CD4-positive, alpha-beta T cell treated with Interleukin-12 subunit alpha and Interleukin-12 subunit beta, for 1 hour (primary cell): ENCODE results near the gene PCDHB11.
"Not testable (repeated sequence)": the region's sequence is repeated elsewhere in the genome, so short reads cannot be mapped to it uniquely, and the experiment has no call there.

Experiments used
- DNase-seq: peaks from one replicate; pipeline ENCODE4 v3.0.0-alpha.2; 2020

The PCDHB11 gene

GRCh38 chr5:141199359-141200235 is at the start of gene PCDHB11:
Gene PCDHB11, plus strand, starts transcription at chr5:141199627. Its CDS starts 148 bp downstream, at chr5:141199775.
- no peak for DNase-seq

DNA sequence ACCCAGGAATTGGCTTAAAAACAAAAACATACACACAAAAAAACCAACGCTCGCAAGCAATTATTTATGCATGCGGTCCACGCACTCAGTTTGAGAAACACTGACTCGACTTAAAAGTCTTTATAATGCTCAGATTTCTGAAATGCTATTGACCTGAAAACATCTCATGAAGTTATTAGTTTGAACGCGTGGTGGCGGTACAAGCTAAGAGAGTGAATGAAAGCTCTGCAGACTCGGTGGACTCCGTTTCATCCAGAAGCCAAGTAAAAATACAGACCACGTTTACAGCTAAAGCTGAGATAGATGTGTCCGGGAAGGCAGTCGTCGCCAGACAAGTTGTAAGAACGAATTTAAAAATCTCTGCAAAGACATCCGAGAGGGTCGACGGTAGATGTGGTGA is 49.6 kb upstream of the PCDHB11 start, which contains the start of gene PCDHB6:
PCDHB6 (plus strand) TSS at position 246 of the 400 bp plus-strand sequence. CDS start 201 bp downstream, outside the sequence.
- no peak for DNase-seq

DNA sequence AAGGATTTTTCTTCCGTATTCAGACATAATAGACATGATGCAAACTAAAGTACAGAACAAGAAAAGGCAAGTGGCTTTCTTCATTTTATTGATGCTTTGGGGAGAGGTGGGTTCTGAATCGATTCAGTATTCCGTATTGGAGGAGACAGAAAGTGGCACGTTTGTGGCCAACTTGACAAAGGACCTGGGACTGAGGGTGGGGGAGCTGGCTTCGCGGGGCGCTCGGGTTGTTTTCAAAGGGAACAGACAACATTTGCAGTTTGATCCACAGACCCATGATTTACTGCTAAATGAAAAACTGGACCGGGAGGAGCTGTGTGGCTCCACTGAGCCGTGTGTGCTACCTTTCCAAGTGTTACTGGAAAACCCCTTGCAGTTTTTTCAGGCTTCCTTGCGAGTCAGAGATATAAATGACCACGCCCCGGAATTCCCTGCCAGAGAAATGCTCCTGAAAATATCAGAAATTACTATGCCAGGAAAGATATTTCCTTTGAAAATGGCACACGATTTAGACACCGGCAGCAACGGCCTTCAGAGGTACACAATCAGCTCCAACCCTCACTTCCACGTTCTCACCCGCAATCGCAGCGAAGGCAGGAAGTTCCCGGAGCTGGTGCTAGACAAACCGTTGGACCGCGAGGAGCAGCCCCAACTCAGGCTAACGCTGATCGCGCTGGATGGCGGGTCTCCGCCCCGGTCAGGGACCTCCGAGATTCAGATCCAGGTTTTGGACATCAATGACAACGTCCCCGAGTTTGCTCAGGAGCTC is 49.0 kb upstream of the PCDHB11 start:
- DNase-seq, result no peak

DNA sequence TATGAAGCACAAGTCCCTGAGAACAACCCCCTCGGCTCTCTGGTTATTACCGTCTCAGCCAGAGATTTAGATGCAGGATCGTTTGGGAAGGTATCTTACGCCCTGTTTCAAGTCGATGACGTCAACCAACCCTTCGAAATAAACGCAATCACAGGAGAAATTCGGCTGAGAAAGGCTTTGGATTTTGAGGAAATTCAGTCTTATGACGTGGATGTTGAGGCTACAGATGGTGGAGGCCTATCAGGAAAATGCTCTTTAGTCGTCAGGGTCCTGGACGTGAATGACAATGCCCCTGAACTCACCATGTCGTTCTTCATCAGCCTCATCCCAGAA is 48.5 kb upstream of the PCDHB11 start:
- DNase-seq, result no peak

- not testable (repeated sequence) for DNase-seq
Measured at GRCh38 chr5:141151632-141152031, 47.8 kb upstream of the PCDHB11 start.

DNA sequence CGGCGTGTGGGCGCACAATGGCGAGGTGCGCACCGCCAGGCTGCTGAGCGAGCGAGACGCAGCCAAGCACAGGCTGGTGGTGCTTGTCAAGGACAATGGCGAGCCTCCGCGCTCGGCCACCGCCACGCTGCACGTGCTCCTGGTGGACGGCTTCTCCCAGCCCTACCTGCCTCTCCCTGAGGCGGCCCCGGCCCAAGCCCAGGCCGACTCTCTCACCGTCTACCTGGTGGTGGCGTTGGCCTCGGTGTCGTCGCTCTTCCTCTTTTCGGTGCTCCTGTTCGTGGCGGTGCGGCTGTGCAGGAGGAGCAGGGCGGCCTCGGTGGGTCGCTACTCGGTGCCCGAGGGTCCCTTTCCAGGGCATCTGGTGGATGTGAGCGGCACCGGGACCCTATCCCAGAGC is 47.3 kb upstream of the PCDHB11 start:
- DNase-seq, result not testable (repeated sequence)

DNA sequence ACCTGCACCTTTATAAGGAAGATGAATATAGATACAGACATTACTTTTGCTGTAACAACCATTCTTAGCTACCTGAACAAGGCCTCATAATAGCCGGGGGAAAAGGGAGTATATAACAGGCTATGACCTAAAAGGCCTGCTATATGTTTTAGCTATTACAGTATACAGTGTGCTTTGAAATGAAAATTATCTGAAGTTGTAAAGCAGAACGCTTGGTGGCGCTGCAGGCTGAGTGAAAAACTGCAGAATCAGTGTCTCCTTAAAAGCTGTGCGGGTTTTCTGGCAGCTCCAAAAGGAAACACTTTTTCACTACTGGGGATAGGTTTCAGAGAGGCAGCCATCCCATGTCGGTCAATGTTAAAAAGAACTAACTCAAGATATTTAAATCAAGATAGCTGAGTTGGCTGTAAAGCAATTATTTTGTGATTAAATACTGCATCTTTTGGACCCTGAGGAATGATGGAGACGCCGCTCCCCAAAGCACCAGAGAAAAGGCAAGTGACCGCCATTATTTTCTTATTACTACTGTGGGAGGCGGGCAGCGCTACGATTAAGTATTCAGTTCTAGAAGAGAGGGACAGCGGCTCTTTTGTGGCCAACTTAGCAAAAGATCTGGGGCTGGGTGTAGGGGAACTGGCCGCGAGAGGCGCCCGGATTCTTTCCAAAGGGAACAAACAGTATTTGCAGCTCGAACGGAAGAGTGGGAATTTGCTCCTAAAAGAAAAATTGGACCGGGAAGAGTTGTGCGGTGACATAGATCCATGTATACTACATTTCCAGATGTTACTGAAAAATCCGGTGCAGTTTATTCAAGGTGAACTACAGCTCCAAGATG is 43.7 kb upstream of the PCDHB11 start:
- no peak for DNase-seq

DNA sequence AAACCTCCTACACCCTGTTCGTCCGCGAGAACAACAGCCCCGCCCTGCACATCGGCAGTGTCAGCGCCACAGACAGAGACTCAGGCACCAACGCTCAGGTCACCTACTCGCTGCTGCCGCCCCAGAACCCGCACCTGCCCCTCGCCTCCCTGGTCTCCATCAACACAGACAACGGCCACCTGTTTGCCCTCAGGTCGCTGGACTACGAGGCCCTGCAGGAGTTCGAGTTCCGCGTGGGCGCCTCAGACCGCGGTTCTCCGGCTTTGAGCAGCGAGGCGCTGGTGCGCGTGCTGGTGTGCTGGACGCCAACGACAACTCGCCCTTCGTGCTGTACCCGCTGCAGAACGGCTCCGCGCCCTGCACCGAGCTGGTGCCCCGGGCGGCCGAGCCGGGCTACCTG is 42.1 kb upstream of the PCDHB11 start:
- DNase-seq, result not testable (repeated sequence)

DNA sequence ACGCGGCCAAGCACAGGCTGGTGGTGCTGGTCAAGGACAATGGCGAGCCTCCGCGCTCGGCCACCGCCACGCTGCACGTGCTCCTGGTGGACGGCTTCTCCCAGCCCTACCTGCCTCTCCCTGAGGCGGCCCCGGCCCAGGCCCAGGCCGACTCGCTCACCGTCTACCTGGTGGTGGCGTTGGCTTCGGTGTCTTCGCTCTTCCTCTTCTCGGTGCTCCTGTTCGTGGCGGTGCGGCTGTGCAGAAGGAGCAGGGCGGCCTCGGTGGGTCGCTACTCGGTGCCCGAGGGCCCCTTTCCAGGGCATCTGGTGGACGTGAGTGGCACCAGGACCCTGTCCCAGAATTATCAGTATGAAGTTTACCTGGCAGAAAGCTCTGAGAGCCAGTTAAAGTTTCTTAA is 41.5 kb upstream of the PCDHB11 start:
- DNase-seq, result not testable (repeated sequence)

DNA sequence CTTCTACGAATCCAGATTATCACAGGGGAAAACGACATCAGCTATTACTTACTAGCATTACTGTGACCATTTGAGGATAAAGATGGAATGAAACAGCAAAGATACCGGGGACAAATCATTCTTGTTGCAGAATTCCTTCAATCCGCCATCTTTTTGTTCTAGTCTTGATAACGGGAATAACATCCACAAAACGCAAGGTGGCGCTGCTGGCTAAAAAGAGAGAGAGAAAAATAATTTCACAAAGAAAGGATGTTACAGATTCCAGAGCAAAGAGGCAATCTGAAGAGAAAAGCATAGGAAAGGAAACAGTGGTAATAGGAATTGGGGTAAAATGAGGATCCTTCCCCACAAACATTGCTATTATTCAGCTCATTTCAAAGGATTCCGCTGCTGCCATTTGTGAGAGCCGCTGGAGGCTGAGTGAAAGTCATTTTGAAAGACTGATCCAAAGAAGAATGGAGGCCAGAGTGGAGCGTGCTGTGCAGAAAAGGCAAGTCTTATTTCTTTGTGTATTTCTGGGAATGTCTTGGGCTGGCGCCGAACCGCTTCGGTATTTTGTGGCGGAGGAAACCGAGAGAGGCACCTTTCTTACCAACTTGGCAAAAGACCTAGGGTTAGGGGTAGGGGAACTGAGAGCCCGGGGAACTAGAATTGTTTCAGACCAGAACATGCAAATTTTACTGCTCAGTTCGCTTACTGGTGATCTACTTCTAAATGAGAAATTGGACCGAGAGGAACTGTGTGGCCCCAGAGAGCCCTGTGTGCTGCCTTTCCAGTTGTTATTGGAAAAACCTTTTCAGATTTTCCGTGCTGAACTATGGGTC is 26.8 kb upstream of the PCDHB11 start, which contains the start of gene PCDHB7:
PCDHB7 (plus strand) TSS at position 264 of the 824 bp plus-strand sequence; CDS start at position 456, 192 bp downstream.
- DNase-seq, result peak; percentile 12

GRCh38 chr5:141174291-141175104 is 24.9 kb upstream of the PCDHB11 start:
- DNase-seq, result not testable (repeated sequence)

DNA sequence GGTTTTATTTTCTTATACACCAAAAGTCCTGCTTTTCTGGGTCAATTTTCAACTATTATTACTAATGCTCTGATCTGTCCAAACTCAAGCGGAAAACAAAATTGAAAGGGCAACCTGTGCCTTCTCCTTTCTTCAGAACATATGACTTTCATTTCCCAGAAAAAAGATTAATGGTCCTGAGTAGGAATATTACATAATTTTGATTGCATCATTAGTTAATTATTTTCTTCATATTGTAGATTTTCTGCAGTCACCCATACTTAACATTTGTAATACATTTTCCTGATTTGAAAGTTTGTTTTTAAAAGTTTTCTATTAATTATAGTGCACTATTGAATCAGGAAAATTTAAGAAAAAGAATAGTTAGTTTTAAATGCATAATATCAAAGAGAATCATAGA is 23.5 kb upstream of the PCDHB11 start:
- no peak for DNase-seq

DNA sequence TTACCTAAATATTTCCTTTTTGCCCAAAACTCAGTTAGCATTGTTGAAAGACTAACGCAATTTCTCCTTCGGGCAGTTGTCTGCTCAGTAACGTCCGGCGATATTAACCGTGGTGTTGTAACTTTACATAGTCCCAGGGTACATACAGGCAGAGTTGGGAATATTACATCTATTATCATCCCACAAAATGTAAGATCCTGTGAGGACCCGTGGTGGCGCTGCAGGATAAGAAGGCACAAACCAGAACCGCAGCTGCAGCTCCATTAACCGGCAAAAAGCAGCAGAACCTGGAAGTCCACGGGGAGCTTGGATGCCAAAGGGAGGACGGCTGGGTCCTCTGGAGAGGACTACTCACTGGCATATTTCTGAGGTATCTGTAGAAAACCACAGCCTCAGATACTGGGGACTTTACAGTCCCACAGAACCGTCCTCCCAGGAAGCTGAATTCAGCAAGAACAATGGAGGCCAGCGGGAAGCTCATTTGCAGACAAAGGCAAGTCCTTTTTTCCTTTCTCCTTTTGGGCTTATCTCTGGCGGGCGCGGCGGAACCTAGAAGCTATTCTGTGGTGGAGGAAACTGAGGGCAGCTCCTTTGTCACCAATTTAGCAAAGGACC is 21.7 kb upstream of the PCDHB11 start, which contains the start of gene PCDHB8:
PCDHB8 (plus strand) TSS at position 214 of the 615 bp plus-strand sequence; CDS start at position 459, 245 bp downstream.
- DNase-seq, result not testable (repeated sequence)

- not testable (repeated sequence) for DNase-seq
Measured at GRCh38 chr5:141179371-141179770, 20.1 kb upstream of the PCDHB11 start.

DNA sequence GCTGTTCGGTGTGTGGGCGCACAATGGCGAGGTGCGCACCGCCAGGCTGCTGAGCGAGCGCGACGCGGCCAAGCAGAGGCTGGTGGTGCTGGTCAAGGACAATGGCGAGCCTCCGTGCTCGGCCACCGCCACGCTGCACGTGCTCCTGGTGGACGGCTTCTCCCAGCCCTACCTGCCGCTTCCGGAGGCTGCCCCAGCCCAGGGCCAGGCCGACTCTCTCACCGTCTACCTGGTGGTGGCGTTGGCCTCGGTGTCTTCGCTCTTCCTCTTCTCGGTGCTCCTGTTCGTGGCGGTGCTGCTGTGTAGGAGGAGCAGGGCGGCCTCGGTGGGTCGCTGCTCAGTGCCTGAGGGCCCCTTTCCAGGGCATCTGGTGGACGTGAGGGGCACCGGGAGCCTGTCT is 19.6 kb upstream of the PCDHB11 start:
- DNase-seq, result not testable (repeated sequence)

GRCh38 chr5:141180313-141180712 is 19.1 kb upstream of the PCDHB11 start:
- no peak for DNase-seq

- no peak for DNase-seq
Measured at GRCh38 chr5:141182248-141182647, 17.2 kb upstream of the PCDHB11 start, which contains the start of gene PCDHB16. Gene PCDHB16, plus strand, starts transcription at chr5:141182387. Its CDS starts 173 bp downstream, at chr5:141182560.

GRCh38 chr5:141184117-141184855 is 15.1 kb upstream of the PCDHB11 start:
- DNase-seq, result not testable (repeated sequence)

- DNase-seq, result peak; percentile 33
Measured at GRCh38 chr5:141186897-141187512, 12.4 kb upstream of the PCDHB11 start, which contains the start of gene PCDHB9. Gene PCDHB9, plus strand, starts transcription at chr5:141187161. Its CDS starts 158 bp downstream, at chr5:141187319.
